Colon (tissue), 2 donors: Measurements from ENCODE around the gene TDRD10.

ENCODE experiments used
- FAIRE-seq: peaks from 2 replicates; lab custom pipeline; 2012; peaks lifted over from hg19 to GRCh38; lab: Jason Lieb, UNC
- donor health status: control.
- donor health status: control.

TDRD10 gene

DNA sequence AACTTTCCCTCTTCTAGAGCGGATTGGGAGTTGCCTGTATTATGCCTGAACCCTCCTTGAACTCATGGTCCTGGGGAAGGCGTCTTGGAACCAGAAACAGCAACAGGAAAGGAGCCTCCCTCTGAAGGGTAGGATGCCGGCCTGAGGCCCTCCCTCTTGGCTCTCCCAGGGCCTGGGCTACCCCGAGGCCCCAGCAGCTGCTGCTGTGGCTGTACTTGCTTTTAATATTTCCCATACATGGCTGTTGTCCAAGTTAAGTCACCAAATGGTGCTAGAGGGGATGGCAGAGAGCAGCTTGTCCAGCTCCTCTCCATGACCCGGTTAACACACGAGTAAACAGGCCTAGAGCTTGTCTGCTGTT, 76.0 kb downstream of the TDRD10 start:
- no peak for FAIRE-seq

DNA sequence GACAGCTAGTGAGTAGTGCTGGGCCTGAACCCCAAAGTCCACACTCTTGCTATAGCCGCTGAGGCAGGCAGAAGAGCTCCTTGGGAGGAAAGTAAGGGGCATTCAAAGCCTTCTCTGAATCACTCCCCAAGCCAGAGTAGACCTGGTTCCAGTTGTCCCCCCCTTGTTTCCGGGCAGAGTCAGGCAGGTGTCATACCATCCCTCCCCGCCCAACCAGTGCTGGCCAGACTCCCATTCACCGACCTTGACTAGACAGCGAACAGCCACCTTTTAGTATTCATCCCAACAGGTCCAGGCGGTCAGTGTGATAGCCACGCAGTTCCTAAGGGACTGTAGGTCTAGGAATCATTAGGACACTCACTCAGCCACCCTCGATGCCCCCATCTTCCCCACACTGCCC, 77.4 kb downstream of the TDRD10 start:
- no peak for FAIRE-seq

DNA sequence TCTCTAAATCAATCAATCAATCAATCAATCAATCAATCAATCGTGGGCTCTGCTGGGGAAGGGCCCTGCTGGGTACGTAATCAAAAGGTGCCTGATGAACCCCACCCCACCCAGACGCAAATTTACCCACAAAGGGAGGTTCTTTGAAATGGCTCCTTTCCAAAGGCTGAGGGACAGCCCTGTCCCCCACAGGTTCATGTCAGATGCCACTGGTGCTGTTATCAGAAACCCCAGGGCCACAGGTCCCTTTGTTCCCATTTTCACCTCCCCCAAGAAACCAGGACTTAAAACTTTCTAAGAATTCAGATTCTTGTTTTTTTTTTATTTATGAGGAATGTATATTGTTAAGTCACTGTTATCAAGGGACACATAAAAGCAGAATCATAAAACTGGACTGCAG, 79.7 kb downstream of the TDRD10 start:
- no peak for FAIRE-seq

DNA sequence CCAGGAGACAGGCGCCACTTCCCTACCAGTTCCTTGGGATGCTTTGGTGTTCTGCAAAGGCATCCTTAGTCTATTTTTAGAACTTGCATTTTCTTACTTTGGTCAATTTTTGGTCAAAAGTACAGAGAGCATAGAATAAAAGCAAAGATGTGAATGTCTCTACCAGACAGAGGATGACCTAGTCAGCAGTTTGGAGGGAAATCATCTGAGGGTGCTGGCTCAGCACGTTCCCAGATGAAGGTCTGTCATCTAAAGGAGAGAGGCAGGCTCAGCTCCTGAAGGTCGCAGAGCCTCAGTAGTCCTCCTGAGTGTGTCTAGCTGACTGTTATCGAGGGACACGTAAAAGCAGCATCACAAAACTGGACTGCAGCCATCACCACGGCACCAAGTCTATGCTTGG, 80.9 kb downstream of the TDRD10 start:
- FAIRE-seq: no peak

DNA sequence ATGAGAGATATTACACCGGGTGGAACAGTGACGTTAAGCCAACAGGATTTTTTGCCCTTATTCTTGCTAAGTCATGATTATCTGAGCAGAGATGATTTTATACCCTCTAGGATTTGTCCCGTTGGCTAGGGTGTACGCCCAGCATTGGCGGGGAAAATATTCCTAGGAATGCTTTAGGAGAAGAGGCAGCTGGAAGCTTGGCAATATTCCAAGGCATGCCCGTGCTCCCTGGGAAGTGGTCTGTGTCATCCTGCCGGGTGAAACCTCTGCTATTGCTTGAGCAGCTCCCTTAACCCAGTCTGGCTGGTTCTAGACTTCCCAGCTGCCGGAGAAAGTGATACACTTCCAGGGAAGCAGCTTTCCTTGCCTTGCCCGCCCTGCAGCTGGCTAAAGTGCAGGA, 81.8 kb downstream of the TDRD10 start:
- FAIRE-seq: no peak

DNA sequence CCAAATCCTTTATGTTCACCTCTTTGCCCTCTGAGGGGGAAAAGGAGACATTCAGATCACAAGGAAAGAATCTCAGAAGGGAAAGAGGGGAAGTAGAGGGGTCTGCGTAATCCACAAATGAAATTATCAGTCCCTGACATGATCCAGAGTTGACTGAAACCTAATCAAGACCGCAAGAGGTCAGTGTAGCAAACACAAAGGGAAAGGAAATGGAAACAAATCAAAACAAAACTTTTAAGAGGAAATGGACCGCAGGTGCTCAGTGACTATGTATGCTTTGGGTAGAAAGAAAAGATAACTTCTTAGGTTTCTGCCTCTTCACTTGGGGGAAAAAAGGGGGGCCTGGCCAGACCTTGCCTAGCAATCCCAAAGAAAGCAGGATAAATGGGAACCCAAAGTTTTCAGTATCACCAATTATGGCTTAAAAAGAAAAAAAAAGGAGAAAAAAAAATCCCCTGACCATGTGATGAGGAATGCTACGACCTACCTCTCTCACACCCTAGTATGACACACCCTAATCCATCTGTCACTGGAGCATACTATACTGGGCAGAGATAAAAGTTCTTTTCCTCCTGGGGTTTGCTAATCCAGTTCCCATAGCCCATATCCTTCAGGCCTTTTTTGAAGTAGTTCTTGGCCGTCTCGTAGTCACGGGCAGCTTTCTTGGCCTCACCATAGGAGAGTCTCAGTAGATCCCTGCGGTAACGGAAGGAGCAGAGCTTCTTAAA, 82.4 kb downstream of the TDRD10 start:
- no peak for FAIRE-seq

DNA sequence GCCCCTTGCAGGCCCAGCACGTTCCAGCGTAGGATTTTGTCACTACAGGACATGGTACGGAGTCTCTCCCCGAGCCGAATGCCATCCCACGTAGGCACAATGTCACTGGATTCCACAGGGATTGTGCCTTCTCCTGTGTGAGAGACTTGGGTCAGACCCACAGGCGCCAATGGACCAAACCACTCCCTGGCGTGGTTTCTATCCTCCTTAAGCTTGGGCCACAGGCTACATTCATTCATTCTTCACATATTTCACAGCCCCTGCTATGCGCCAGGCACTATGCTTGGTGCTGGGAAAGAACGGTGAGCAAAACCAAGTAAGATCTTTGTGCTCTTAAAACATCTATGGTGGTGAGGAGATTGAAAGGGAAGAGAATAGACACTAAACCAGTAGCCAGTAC, 84.2 kb downstream of the TDRD10 start:
- FAIRE-seq: no peak

DNA sequence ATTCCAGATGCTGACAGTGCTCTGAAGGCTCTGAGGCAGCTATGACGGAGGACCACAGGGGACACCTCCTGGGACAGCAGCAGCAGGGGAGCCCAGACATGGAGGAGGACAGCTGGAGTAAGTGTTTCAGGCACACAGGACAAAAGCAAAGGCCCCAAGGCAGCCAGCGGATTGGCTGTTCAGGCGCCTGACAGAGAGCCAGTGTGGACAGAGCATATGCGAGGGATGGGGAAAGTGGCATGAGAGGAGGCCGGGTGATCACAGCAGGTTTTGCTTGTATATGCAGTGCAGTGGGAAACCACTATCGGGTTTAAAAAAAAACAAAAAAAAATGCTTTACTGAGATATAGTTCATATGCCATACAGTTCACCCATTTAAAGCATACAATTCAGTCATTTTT, 84.6 kb downstream of the TDRD10 start:
- FAIRE-seq: no peak

DNA sequence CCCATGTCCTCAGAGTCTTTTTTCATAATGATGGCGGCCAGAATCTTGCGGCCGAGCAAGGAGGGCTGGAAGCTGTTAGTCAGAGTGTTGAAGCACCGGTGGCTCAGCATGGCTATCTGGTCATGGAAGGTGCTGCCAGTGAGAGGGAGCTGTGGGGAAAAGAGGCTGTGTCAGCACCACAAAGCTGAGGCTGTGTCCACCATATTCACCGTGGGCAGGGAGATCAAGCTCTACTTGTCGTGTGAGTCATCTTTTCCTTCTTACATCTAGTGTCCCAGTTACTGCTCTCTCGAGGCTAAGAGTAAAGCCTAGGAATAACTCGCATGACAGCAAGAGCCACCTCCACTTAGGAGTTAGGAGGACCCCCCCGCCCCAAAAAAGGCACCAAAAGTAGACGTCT, 87.8 kb downstream of the TDRD10 start:
- FAIRE-seq: no peak

DNA sequence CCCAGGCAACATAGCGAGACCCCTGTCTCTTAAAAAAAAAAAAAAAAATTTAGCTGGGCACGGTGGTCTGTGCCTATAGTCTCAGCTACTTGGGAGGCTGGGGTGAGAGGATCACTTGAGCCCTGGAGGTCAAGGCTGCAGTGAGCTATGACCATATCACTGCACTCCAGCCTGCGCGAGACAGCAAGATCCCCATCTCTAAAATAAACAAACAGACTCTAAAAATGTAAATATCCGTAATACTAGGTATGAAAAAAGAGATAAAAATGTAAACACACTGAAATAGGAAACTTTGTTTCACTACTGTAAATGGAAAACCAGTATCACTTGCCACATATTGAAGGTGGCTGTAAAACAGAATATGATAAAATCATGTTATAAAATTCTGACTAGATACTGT, 88.7 kb downstream of the TDRD10 start:
- FAIRE-seq: no peak

DNA sequence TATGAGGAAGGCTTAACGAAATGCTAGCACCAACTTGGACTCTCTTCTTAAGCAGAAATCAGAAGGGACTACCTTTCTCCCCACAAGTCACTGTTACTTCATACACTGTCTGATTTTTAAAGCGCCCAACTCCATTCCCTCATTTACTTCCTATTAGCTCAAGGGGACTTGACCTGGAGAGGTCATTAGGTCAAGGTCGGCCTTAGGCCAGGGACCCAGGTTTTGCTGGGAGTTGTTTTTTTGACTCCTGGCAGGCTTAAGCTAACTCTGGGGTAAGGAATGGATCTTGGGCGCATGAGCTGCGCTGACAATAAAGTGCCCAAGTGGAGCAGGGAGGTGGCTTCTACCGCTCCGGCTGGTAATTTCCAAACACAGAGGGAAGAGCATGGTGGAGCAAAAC, 89.2 kb downstream of the TDRD10 start:
- FAIRE-seq: no peak

DNA sequence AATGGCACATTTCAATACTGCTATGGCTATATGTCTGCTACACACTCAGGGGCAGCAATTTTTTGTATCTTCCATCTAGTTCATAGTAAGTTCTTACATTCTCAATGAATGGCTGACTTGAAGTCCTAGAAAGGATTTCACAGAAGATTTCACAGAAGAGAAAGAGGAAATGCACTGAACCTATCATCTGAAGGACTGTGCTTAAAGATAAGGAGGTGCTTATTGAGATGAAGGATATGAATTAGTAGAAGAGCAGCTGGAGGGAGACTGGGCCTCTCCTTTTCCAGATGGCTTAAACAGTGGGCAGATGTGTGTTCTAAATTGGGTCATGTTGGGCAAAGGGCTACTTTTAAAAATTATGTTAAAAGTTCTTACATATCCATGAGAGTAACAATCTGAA, 91.4 kb downstream of the TDRD10 start:
- FAIRE-seq: no peak

DNA sequence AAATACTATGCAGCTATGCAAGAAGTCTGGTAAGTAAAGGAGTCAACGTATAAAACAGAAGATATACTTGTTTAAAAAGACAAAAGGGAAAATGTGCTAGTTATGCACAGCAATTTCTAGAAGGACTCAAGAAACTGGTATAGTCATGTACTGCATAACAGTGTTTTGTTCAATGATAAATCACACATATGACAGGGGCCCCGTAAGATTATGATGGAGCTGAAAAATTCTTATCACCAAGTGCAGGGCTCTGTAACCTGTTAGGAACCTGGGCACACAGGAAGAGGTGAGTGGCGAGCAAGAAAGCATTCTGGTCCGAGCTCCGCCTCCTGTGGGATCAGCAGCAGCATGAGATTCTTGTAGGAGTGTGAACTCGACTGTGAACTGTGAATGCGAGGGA, 92.8 kb downstream of the TDRD10 start:
- FAIRE-seq: no peak

DNA sequence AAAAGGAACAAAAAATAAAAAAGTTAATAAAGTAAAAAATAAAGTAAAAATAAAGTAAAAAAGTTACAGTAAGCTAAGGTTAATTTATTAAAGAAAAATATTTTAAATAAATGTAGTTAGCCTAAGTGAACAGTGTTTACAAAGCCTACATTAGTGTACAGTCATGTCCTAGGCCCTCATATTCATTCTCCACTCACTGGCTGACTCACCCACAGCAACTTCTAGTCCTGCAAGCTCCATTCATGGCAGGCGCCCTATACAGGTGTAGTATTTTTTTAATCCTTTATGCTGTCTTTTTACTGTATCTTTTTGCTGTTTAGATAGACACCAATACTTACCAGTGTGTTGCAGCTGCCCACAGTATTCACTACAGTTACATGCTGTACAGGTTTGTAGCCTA, 93.6 kb downstream of the TDRD10 start:
- no peak for FAIRE-seq
